ENCODE measurements around the gene SGCD.

The SGCD gene

DNA sequence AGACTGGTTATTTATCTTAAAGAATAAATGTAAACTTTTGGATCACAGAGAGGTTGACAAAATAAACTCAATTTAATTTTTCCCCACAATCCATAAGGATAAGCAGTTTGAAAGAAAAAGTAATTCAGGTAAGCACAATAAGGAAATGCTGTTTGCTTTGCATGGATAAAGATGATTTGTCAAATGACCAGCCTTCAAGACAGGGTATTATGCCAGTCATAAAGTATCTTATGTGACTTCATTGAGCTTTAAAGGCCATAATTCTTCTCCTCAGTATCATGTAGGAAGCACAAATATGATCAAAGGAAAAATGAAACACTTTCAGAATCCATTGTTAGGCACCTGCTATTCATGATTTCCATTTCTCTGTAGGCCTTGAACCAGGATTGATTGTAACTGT lies 342.5 kb downstream of the SGCD start:
- TF ChIP-seq, protein P1, sequence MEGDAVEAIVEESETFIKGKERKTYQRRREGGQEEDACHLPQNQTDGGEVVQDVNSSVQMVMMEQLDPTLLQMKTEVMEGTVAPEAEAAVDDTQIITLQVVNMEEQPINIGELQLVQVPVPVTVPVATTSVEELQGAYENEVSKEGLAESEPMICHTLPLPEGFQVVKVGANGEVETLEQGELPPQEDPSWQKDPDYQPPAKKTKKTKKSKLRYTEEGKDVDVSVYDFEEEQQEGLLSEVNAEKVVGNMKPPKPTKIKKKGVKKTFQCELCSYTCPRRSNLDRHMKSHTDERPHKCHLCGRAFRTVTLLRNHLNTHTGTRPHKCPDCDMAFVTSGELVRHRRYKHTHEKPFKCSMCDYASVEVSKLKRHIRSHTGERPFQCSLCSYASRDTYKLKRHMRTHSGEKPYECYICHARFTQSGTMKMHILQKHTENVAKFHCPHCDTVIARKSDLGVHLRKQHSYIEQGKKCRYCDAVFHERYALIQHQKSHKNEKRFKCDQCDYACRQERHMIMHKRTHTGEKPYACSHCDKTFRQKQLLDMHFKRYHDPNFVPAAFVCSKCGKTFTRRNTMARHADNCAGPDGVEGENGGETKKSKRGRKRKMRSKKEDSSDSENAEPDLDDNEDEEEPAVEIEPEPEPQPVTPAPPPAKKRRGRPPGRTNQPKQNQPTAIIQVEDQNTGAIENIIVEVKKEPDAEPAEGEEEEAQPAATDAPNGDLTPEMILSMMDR (conservative IDR thresholded peaks at IDR 0.05; ENCODE audit: low read depth) = no peak
- no peak overlapping the region for H3K27ac ChIP-seq
- ChIA-PET CTCF (no interaction called here), POLR2A (ENCODE audit: low non-redundant PET) (no interaction called here)
- DNase-seq (ENCODE audit: low spot score) = no peak

DNA sequence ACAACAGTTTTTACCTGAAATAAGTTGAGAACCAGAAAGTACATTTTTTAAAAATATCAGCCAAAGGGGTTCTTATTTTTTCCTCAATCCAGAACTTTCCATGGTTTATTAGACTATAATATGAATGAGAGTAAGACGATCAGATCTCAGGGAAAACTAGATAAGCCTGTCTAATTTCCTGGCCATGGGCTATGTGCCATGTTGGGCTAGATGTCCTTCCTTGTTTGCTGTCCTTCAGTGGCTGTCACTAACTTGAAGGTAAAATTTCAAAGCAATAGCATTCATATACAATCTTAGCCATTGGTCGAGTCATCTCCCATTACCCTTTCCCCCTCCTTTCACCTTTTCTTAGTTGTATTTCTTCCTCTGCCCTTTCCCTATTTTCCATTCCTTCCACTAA lies 343.7 kb downstream of the SGCD start:
- ChIA-PET POLR2A (ENCODE audit: low non-redundant PET) (no interaction called here), CTCF (no interaction called here)
- TF ChIP-seq, protein P1 (conservative IDR thresholded peaks at IDR 0.05; ENCODE audit: low read depth) = no peak
- H3K27ac ChIP-seq = no peak overlapping the region
- no peak for DNase-seq (ENCODE audit: low spot score)

DNA sequence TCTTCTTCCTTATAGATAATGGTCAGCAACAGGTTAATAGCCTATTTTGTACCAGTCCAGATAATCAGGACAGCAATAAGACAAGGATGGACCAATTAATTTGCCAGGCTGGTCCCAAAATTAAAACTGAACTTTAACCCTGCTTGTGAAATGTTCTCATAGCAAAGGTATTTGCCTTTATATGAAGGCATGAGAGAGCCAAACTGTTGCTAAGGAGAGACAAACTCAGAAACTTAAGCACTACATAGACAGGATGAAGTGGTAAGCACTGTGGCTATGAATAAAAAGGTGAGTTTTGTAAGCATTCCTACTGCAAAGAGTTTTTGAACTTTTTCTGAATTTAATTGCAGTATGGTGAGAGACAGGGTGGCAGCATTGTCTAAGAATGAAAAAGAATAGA lies 348.4 kb downstream of the SGCD start:
- no peak for DNase-seq (ENCODE audit: low spot score)
- no peak overlapping the region for H3K27ac ChIP-seq
- POLR2A ChIA-PET (ENCODE audit: low non-redundant PET) = no interaction called here
- CTCF ChIA-PET = no interaction called here
- TF ChIP-seq, protein P1 (conservative IDR thresholded peaks at IDR 0.05; ENCODE audit: low read depth) = no peak

DNA sequence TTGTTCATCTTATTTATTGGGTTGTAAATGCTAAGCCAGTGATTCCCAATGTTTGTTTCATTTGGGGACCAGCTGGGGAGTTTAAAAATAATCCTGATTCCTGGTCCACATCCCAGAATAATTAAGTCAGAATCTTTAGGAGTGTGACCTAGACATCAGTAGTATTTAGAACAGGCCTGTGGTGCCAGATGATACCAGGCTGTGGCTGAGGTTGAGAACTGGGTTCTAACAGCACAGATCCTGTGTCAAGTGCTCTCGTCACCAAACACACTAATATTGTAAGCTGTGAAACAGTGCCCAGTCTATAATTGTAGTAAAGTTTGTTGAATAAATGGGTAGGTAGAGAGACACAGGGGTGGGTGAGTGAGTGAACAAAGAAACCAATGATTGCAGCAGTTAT lies 351.0 kb downstream of the SGCD start:
- ChIA-PET POLR2A (ENCODE audit: low non-redundant PET) (no interaction called here), CTCF (no interaction called here)
- DNase-seq (ENCODE audit: low spot score) = no peak
- H3K27ac ChIP-seq = no peak overlapping the region
- TF ChIP-seq, protein P1 (conservative IDR thresholded peaks at IDR 0.05; ENCODE audit: low read depth) = no peak

DNA sequence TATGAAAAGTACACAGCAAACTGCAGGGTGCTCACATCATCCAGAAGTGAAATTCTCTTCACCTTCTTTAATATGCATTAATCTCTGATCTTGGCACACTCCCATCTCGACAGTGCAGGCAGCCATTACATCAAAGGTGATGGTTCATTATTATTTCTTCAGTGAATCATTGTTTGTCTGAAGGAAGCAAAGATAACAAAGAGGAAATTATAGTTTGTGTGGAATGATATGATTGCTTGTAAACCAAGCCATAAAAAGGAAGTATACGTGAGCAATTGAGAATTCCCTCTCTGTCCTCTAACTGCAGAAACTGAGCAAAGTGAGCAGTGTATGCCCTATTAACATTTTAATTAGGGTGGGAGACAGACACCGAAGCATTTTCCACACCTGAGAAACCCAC lies 351.5 kb downstream of the SGCD start:
- DNase-seq (ENCODE audit: low spot score) = no peak
- POLR2A ChIA-PET (ENCODE audit: low non-redundant PET) = no interaction called here
- H3K27ac ChIP-seq = no peak overlapping the region
- TF ChIP-seq, protein P1 (conservative IDR thresholded peaks at IDR 0.05; ENCODE audit: low read depth) = no peak
- CTCF ChIA-PET = no interaction called here

DNA sequence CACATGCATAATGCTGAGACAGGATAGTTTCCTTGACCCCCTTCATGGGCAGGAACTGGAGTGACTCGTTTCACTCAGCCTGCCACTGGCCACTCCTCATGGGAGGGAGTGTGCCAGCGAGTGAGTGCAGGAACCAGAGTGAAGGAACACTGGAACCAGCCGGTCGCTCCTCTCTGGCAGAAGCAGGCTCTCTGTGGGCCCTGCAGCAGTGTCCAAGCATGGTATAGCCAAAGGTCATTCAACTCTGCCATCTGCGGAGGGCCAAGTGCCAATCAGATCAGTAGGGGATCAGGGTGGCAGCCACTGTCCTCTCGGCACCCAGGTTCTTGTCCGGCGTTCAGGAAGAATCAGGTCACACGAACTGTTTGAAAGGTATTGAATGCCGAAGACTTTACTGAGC lies 353.9 kb downstream of the SGCD start:
- POLR2A ChIA-PET (ENCODE audit: low non-redundant PET) = no interaction called here
- DNase-seq (ENCODE audit: low spot score) = no peak
- CTCF ChIA-PET = no interaction called here
- TF ChIP-seq, protein P1 (conservative IDR thresholded peaks at IDR 0.05; ENCODE audit: low read depth) = no peak
- no peak overlapping the region for H3K27ac ChIP-seq

DNA sequence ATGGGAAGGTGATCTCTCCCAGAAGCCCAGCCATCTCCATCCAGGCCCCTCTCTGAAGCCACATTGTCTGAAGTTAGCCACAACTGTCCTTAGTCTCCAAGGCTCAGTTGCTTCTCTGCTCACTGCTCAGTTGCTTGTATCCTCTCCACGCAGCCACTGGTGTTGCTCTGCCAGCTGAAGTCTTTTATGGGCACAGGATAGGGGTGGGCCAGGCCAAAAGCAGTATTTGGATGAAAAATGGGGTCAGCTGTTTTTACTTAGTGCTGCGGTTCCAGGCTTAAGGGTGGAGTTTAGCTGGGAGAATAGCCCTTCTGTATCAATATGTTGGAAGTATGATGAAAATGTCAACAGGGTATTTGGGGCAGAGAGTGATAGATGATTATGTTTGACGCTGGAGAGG lies 354.3 kb downstream of the SGCD start:
- H3K27ac ChIP-seq = no peak overlapping the region
- CTCF ChIA-PET = no interaction called here
- no peak for DNase-seq (ENCODE audit: low spot score)
- TF ChIP-seq, protein P1 (conservative IDR thresholded peaks at IDR 0.05; ENCODE audit: low read depth) = no peak
- POLR2A ChIA-PET (ENCODE audit: low non-redundant PET) = no interaction called here

All from RWPE1 (cell line).